GM19025 (cell line): ENCODE results near the gene CAB39.
"Not testable (repeated sequence)": the region's sequence is repeated elsewhere in the genome, so short reads cannot be mapped to it uniquely, and the experiment has no call there.

Experiments
- ATAC-seq: cut with Tn5 transposase; IDR thresholded peaks from one replicate; pipeline ENCODE4 v1.9.1; 2021; ENCODE audit warnings: mild to moderate bottlenecking, low read depth, moderate library complexity; ENCODE audit not compliant: unreplicated experiment

CAB39 gene

GRCh38 chr2:230682546-230682945, 30.1 kb upstream of the CAB39 start:
- no peak for ATAC-seq

GRCh38 chr2:230684270-230685168, 28.1 kb upstream of the CAB39 start:
- no peak for ATAC-seq

- ATAC-seq, result no peak
Observed at GRCh38 chr2:230685178-230685577, 27.5 kb upstream of the CAB39 start.

- ATAC-seq, result no peak
Observed at GRCh38 chr2:230687498-230687897, 25.1 kb upstream of the CAB39 start.

- ATAC-seq, result no peak
Observed at GRCh38 chr2:230688490-230688889, 24.2 kb upstream of the CAB39 start.

GRCh38 chr2:230690439-230690838, 22.2 kb upstream of the CAB39 start:
- no peak for ATAC-seq

- no peak for ATAC-seq
Observed at GRCh38 chr2:230691005-230691647, 21.5 kb upstream of the CAB39 start.

- no peak for ATAC-seq
Observed at GRCh38 chr2:230692760-230693159, 19.9 kb upstream of the CAB39 start.

GRCh38 chr2:230693411-230693810, 19.2 kb upstream of the CAB39 start:
- ATAC-seq, result no peak

GRCh38 chr2:230694241-230694640, 18.4 kb upstream of the CAB39 start:
- ATAC-seq, result peak; percentile 76

- no peak for ATAC-seq
Observed at GRCh38 chr2:230695551-230695950, 17.1 kb upstream of the CAB39 start.

- ATAC-seq, result no peak
Observed at GRCh38 chr2:230696670-230697069, 16.0 kb upstream of the CAB39 start.

- no peak for ATAC-seq
Observed at GRCh38 chr2:230697676-230698075, 15.0 kb upstream of the CAB39 start.

GRCh38 chr2:230698753-230699152, 13.9 kb upstream of the CAB39 start:
- not testable (repeated sequence) for ATAC-seq

- ATAC-seq, result no peak
Observed at GRCh38 chr2:230700447-230700846, 12.2 kb upstream of the CAB39 start.

GRCh38 chr2:230701308-230701707, 11.3 kb upstream of the CAB39 start:
- ATAC-seq, result no peak

GRCh38 chr2:230702457-230702856, 10.2 kb upstream of the CAB39 start:
- ATAC-seq, result not testable (repeated sequence)

- ATAC-seq, result no peak
Observed at GRCh38 chr2:230703514-230703913, 9.1 kb upstream of the CAB39 start.

- no peak for ATAC-seq
Observed at GRCh38 chr2:230706053-230706521, 6.6 kb upstream of the CAB39 start.

GRCh38 chr2:230706966-230707365, 5.7 kb upstream of the CAB39 start:
- no peak for ATAC-seq

GRCh38 chr2:230708204-230708603, 4.4 kb upstream of the CAB39 start:
- no peak for ATAC-seq

GRCh38 chr2:230711224-230711623, 1.4 kb upstream of the CAB39 start:
- ATAC-seq, result no peak
